ENCODE measurements around the gene OR2H1. TPM values are rescaled to one million over a fixed set of nuclear protein-coding genes. Genes with fewer than 3 reads are reported as not detected.

Gene OR2H1
- total RNA-seq, 1 experiment from 2014 or later = not detected

GRCh38 chr6:29461021-29461814 lies 4.3 kb downstream of the OR2H1 start:
- no peak for ATAC-seq
- TF ChIP-seq MXD4 (CRISPR knock-in tag; IDR thresholded peaks at IDR 0.05; ENCODE audit: borderline replicate concordance) (no peak), IRF1 (CRISPR knock-in tag; IDR thresholded peaks at IDR 0.05) (no peak), TP53 (CRISPR knock-in tag; IDR thresholded peaks at IDR 0.05) (no peak), JAZF1 (CRISPR knock-in tag; IDR thresholded peaks at IDR 0.05) (no peak), NFE2L1 (CRISPR knock-in tag; IDR thresholded peaks at IDR 0.05) (no peak), USF1 (CRISPR knock-in tag; IDR thresholded peaks at IDR 0.05) (no peak), ZNF532 (CRISPR knock-in tag; IDR thresholded peaks at IDR 0.05; ENCODE audit: borderline replicate concordance) (no peak), ATF1 (CRISPR knock-in tag; IDR thresholded peaks at IDR 0.05) (no peak), FOXP4 (CRISPR knock-in tag; IDR thresholded peaks at IDR 0.05) (no peak), ZNF423 (CRISPR knock-in tag; IDR thresholded peaks at IDR 0.05) (no peak), ESRRA (CRISPR knock-in tag; IDR thresholded peaks at IDR 0.05; ENCODE audit: borderline replicate concordance) (no peak), ATF3 (CRISPR knock-in tag; conservative IDR thresholded peaks at IDR 0.05) (no peak), HMGXB4 (CRISPR knock-in tag; IDR thresholded peaks at IDR 0.05) (no peak), ATF2 (CRISPR knock-in tag; IDR thresholded peaks at IDR 0.05; ENCODE audit: borderline replicate concordance, low read depth) (no peak), SOX15 (CRISPR knock-in tag; IDR thresholded peaks at IDR 0.05) (no peak), AR (CRISPR knock-in tag; IDR thresholded peaks at IDR 0.05) (no peak), IRF2 (CRISPR knock-in tag; IDR thresholded peaks at IDR 0.05; ENCODE audit: borderline replicate concordance, low read depth) (no peak), FOXK1 (CRISPR knock-in tag; IDR thresholded peaks at IDR 0.05) (no peak)

More at GRCh38 chr6:29461021-29461814, 4.3 kb downstream of the OR2H1 start:
- Mint-ChIP-seq H3K36me3 (no peaks in the 10 kb centered on the region), H3K4me3 (no peak overlapping the region), H3K9me3 (peaks cover 6% of the 10 kb centered on the region), H3K4me1 (peaks cover 4% of the 10 kb centered on the region), H3K27me3 (ENCODE audit: low read depth) (peaks cover 6% of the 10 kb centered on the region), H3K27ac (no peak overlapping the region)
- DNase-seq (ENCODE audit: low spot score) = no peak
- ChIA-PET CTCF (no interaction called here), POLR2A (no interaction called here)

All from WTC11 (cell line).